GM12891 (cell line): ENCODE data around the gene CDC20.

Experiments used
- PAX5 ChIP-seq: IDR thresholded peaks from 2 replicates; pipeline ENCODE4 v1.6.1; 2011; ENCODE audit warnings: low read length, moderate library complexity, mild to moderate bottlenecking; ENCODE audit not compliant: insufficient read depth, severe bottlenecking
- POLR2A ChIP-seq: IDR thresholded peaks from 2 replicates; pipeline ENCODE4 v1.6.1; 2011; ENCODE audit warnings: low read depth, low read length, control low read depth

DNA sequence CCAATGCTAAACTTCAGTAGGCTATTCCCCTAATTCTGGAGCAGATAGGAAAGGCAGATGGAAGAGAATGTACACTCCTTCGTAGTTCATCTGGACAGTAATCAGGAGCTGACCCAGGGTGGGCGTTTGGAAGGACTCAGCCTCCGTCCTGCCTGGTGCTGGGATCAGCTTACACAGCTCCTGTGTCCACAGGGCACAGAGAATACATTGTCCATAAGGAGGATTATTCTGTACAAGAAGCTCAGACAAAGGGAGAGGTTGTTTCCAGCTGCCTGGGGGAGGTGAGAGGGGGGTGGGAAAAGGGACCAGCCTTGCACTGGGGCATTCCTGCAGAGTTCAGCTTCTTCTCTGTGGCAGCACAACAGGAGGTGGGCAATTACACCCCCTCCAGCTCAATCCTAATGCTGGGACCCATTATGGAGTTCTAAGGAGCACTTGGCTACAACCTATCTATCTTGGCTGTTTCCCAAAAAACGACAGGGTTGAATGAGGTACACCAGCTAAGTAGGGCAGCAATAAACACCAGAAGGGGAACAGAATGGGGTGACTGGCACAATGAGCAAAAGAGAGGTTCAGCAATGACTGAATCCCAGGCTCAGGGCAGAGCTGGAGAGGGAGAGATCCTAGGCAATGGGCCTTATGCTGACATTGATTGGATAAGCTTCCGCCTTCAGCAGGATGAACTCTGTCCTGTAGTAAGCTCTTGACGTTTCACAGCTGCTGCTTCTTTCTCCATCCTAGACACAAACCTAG is 23.4 kb downstream of the CDC20 start:
- TF ChIP-seq POLR2A (no peak), PAX5 (no peak)
